ENCODE data around the gene OSBPL5. TPM values are rescaled to one million over a fixed set of nuclear protein-coding genes. Genes with fewer than 3 reads are reported as not detected.

The OSBPL5 gene
- total and polyA plus RNA-seq, 2 of the 4 experiments (the other 2 are of a cell fraction): 14.9 to 22.3 TPM

DNA sequence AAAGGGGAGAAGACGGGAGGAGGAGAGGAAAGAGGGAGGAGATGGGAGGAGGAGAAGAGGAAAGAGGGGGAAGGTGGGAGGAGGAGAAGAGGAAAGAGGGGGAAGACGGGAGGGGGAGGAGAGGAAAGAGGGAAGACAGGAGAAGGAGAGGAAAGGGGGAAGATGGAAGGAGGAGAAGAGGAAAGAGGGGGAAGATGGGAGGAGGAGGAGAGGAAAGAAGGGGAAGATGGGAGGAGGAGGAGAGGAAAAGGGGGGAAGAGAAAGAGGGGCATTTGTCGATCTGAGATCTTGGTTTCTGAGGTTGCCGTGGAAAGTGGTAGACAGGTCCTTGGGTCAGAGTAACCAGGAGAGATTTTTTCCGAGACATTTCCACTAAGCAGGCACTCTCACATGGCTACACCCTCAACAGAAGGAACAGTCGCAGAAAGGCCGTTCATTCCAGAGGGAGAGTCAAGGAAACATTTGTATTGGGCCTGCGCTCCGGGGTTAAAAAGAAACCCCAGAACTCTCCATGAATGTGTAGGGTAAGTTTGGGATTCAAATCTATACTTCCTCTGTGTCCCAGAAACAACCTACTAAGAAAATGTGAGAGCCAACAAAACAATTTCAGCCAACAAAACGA, 68.1 kb downstream of the OSBPL5 start:
- H3K4me1 ChIP-seq (ENCODE audit: control insufficient read depth, insufficient read depth, low read length): peaks cover 9% of the 10 kb centered on the region
- no peaks in the 10 kb centered on the region for H3K9me1 ChIP-seq (ENCODE audit: insufficient read depth, low read length)
- no peak overlapping the region for H4K8ac ChIP-seq (ENCODE audit: low read depth in 2 of 2, low read length in 2 of 2)
- intact Hi-C loops (cut with micrococcal nuclease) (loop anchor here (1.0 kb wide), 1 partner anchor 120 kb away; no protein-coding TSS in a partner anchor), in situ Hi-C loops (cut with MboI; ENCODE audit: low sequenced_read_pairs) (no loop called here), dilution Hi-C loops (cut with HindIII; ENCODE audit: low sequenced_read_pairs, unreplicated experiment) (no loop called here)
- no peak overlapping the region for H3K4me2 ChIP-seq (ENCODE audit: low read depth, low read length)
- no peaks in the 10 kb centered on the region for H3K27me3 ChIP-seq (ENCODE audit: control insufficient read depth, insufficient read depth, low read length)
- H3K4me3 ChIP-seq (ENCODE audit: insufficient read depth, low read depth, low read length): no peak overlapping the region
- H2AK5ac ChIP-seq (ENCODE audit: low read depth, low read length): peak overlapping the region; percentile 50
- H2AK9ac ChIP-seq (replicated peaks; ENCODE audit: low read depth, low read length, poor library complexity): no peak overlapping the region
- H2AFZ ChIP-seq (replicated peaks; ENCODE audit: low read length, poor library complexity): no peak overlapping the region
- no peak overlapping the region for H3K18ac ChIP-seq (ENCODE audit: low read depth, low read length)
- no peak overlapping the region for H3K56ac ChIP-seq (ENCODE audit: extremely low read depth, insufficient read depth, low read length)
- ChIA-PET POLR2A (ENCODE audit: unreplicated experiment) (no interaction called here), CTCF (no interaction called here)
- BruUV-seq (replicated peaks): no TSS peak
- H3K27ac ChIP-seq (ENCODE audit: insufficient read depth, low read length): no peak overlapping the region
- no peak overlapping the region for H2BK15ac ChIP-seq (ENCODE audit: low read depth, low read length)
- DNase-seq: no peak
- H4K91ac ChIP-seq (ENCODE audit: insufficient read depth, low read depth, low read length): no peak overlapping the region
- H3K23ac ChIP-seq (ENCODE audit: low read depth, low read length): no peak overlapping the region
- H3K79me1 ChIP-seq (ENCODE audit: low read depth in 1 of 2, low read length in 2 of 2): peaks cover 0 to 9% of the 10 kb centered on the region in 2 experiments; a peak in 1 of 4 replicates
- peak overlapping the region; percentile 27 for H3K4ac ChIP-seq (ENCODE audit: low read depth, low read length)
- H3K14ac ChIP-seq (replicated peaks; ENCODE audit: low read depth, low read length): no peak overlapping the region
- H3K36me3 ChIP-seq (ENCODE audit: control insufficient read depth, insufficient read depth, low read length): peaks cover 54% of the 10 kb centered on the region
- TF ChIP-seq, protein P1, sequence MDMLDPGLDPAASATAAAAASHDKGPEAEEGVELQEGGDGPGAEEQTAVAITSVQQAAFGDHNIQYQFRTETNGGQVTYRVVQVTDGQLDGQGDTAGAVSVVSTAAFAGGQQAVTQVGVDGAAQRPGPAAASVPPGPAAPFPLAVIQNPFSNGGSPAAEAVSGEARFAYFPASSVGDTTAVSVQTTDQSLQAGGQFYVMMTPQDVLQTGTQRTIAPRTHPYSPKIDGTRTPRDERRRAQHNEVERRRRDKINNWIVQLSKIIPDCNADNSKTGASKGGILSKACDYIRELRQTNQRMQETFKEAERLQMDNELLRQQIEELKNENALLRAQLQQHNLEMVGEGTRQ (IDR thresholded peaks at IDR 0.05; ENCODE audit: low read depth, low read length): no peak
- TF ChIP-seq RAD21 (IDR thresholded peaks at IDR 0.05; ENCODE audit: low read length) (no peak), SMC3 (IDR thresholded peaks at IDR 0.05; ENCODE audit: low read depth, low read length) (no peak)
- H2BK5ac ChIP-seq (ENCODE audit: low read depth, low read length, poor library complexity, severe bottlenecking): no peak overlapping the region
- no peak overlapping the region for H4K5ac ChIP-seq (ENCODE audit: low read depth, low read length)
- H4K20me1 ChIP-seq (ENCODE audit: insufficient read depth, low read length): no peaks in the 10 kb centered on the region; the same call in 1 of the 2 replicates
- H2BK120ac ChIP-seq (ENCODE audit: low read depth, low read length): no peak overlapping the region; the same call in 1 of the 2 replicates
- H3K9me3 ChIP-seq (ENCODE audit: control insufficient read depth, insufficient read depth, low read length): no peaks in the 10 kb centered on the region
- WGBS, 2 experiments (ENCODE audit: extremely low coverage in 2 of 2, insufficient read length in 1 of 2): 70 to 86% methylated on average over 1 to 3 of the region's 10 CpGs
- ATAC-seq (ENCODE audit: low read depth): no peak
- no peak overlapping the region for H3K9ac ChIP-seq (ENCODE audit: low read depth, low read length)
- no peak overlapping the region for H2BK20ac ChIP-seq (ENCODE audit: low read depth, low read length)

Data from IMR-90 (cell line).